Measurements from ENCODE around the gene CFAP61.

Gene CFAP61

DNA sequence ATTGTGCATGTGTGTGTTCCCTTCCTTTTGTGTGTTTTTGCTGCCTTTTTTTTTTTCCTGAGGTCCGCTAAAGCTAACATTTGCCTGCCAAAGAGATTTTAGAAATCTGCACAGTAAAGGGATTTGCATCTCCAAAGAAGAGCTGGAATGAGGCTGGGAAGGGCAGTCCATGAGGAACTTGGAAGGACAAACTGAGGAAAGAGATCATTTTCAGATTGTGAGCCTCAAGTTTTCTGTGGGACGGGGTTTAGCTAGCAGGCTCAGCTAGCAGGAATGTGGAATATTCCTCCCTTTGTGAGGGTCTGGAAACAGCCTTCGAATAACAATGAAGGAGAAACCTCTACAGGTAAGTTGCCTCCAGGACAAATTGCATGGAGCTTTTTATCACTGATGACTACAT, 319.3 kb downstream of the CFAP61 start:
- no peaks in the 10 kb centered on the region for H3K27me3 ChIP-seq (ENCODE audit: insufficient read depth, low read depth, severe bottlenecking)
- H3K9me3 ChIP-seq (ENCODE audit: severe bottlenecking) = no peaks in the 10 kb centered on the region
- TF ChIP-seq, protein P1, sequence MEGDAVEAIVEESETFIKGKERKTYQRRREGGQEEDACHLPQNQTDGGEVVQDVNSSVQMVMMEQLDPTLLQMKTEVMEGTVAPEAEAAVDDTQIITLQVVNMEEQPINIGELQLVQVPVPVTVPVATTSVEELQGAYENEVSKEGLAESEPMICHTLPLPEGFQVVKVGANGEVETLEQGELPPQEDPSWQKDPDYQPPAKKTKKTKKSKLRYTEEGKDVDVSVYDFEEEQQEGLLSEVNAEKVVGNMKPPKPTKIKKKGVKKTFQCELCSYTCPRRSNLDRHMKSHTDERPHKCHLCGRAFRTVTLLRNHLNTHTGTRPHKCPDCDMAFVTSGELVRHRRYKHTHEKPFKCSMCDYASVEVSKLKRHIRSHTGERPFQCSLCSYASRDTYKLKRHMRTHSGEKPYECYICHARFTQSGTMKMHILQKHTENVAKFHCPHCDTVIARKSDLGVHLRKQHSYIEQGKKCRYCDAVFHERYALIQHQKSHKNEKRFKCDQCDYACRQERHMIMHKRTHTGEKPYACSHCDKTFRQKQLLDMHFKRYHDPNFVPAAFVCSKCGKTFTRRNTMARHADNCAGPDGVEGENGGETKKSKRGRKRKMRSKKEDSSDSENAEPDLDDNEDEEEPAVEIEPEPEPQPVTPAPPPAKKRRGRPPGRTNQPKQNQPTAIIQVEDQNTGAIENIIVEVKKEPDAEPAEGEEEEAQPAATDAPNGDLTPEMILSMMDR (IDR thresholded peaks at IDR 0.05; ENCODE audit: low read depth, low read length) = no peak
- no peak overlapping the region for H3K27ac ChIP-seq
- peak overlapping the region; percentile 90 for H3K4me3 ChIP-seq (ENCODE audit: low read depth, low read length)
- H3K36me3 ChIP-seq = peaks cover 39% of the 10 kb centered on the region
- no peak for DNase-seq

DNA sequence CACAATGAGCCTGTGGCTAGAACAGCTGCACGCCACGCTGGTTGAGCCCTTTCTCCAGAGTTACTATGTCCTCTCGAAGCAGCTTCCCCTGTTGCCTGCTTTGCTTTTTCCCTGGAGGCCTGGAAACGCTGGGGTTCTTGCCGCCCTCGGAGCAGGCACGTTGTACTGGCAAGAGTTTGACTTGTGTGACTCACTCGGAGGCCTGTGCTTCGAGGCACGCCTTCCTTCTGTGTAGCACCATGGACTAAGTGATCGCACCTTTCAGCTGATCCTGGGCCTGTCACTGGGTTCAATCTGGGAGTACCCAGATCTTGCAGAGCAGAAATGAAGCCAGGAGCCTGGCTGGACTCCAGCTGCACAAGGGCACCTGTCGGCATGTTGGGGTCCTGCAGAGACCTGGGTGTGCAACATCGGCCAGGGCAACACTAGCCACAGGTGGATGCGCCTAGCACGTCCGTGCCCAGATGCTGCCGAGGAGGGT, 320.8 kb downstream of the CFAP61 start:
- H3K27ac ChIP-seq = no peak overlapping the region
- H3K36me3 ChIP-seq = peaks cover 35% of the 10 kb centered on the region
- no peaks in the 10 kb centered on the region for H3K27me3 ChIP-seq (ENCODE audit: insufficient read depth, low read depth, severe bottlenecking)
- TF ChIP-seq, protein P1 (IDR thresholded peaks at IDR 0.05; ENCODE audit: low read depth, low read length) = no peak
- DNase-seq = no peak
- H3K9me3 ChIP-seq (ENCODE audit: severe bottlenecking) = no peaks in the 10 kb centered on the region
- no peak overlapping the region for H3K4me3 ChIP-seq (ENCODE audit: low read depth, low read length)

DNA sequence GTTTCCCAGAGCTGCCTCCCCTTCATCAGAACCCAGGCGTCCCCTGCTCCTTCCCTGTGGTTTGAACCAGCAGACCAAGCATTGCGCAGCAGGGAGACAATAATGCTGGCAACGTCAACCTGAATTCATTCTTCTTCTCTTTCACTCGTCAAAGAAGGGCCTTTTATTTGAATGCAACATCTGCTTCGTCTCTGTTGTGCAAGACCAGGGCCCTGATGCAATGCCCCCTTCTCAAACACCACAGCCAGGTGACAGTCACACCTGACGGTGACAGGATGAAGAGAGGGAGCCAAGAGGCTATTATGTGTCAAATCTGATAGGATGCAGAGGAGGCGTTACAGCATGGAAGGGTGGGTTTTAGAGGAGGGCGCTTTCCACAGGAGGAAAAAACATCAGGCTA, 323.5 kb downstream of the CFAP61 start:
- H3K27me3 ChIP-seq (ENCODE audit: insufficient read depth, low read depth, severe bottlenecking) = no peaks in the 10 kb centered on the region
- TF ChIP-seq, protein P1 (IDR thresholded peaks at IDR 0.05; ENCODE audit: low read depth, low read length) = no peak

DNA sequence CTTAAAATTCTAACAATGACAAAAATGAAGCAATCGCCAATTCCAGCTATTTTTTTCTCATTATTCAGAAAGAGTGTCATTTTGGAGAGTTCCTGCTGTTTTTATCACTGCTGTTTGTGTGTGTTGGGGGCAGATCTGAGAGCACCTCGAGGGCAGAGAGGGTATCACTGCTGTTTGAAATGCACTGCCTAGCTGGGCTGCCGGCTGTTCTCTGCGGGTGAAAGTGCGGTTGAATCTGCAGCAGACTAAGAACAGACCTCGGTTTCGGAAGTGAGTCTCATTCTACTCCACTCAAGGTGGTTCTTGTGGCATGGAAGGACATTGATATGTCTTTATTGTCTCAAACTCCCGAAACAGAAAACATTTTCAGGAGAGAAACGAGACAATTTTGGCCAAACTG, 333.9 kb downstream of the CFAP61 start:
- peaks cover 2% of the 10 kb centered on the region for H3K9me3 ChIP-seq (ENCODE audit: severe bottlenecking)
- H3K27ac ChIP-seq = no peak overlapping the region
- DNase-seq = no peak
- TF ChIP-seq, protein P1 (IDR thresholded peaks at IDR 0.05; ENCODE audit: low read depth, low read length) = no peak
- no peaks in the 10 kb centered on the region for H3K27me3 ChIP-seq (ENCODE audit: insufficient read depth, low read depth, severe bottlenecking)
- H3K4me3 ChIP-seq (ENCODE audit: low read depth, low read length) = no peak overlapping the region
- no peaks in the 10 kb centered on the region for H3K36me3 ChIP-seq

More for the DNA sequence above, 323.5 kb downstream of the CFAP61 start:
- peaks cover 19% of the 10 kb centered on the region for H3K36me3 ChIP-seq
- H3K9me3 ChIP-seq (ENCODE audit: severe bottlenecking) = peaks cover 4% of the 10 kb centered on the region
- H3K27ac ChIP-seq = no peak overlapping the region
- H3K4me3 ChIP-seq (ENCODE audit: low read depth, low read length) = no peak overlapping the region
- no peak for DNase-seq

DNA sequence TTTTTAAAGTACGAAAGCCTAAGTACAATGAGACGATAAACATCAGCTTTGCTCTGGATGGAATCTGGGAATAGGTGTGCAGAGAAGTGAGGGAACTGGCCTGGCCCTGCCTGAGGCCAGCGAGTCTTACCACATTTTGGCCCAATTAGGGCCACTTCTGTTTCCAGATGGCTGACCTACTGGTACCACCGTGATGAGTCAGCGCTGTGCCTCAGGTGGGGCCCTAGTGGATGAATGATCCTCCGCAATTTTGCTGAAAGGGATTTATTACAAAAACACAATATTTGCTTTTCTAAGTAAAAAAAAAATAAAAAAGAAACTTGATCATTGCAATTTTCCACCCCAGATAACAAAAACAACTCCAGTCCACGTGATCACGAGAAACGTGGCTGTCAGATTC, 338.1 kb downstream of the CFAP61 start:
- Histone ChIP-seq H3K36me3 (no peaks in the 10 kb centered on the region), H3K27me3 (ENCODE audit: insufficient read depth, low read depth, severe bottlenecking) (no peaks in the 10 kb centered on the region), H3K27ac (no peak overlapping the region), H3K4me3 (ENCODE audit: low read depth, low read length) (no peak overlapping the region), H3K9me3 (ENCODE audit: severe bottlenecking) (no peaks in the 10 kb centered on the region)
- TF ChIP-seq, protein P1 (IDR thresholded peaks at IDR 0.05; ENCODE audit: low read depth, low read length) = no peak
- DNase-seq = no peak

DNA sequence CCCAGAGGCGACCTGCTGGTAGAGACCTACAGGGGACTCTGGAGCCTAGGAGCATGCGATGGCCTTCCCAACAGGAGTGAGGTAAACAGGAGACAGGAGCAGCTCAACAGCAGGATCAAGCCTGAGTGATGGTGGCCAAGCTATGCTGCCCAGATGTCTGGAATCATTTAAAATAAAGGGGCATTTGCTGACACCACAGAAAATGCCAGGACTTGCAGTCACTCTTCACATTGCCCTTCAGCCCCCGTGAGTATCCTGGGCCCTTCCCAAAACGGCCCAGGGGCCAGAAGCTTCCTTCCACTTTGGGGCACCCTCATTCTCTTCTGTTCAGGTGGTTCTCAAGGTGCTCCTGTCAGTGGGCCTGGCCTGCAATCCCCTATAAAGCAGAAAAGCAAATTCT, 338.8 kb downstream of the CFAP61 start:
- no peak for DNase-seq
- Histone ChIP-seq H3K9me3 (ENCODE audit: severe bottlenecking) (no peaks in the 10 kb centered on the region), H3K27me3 (ENCODE audit: insufficient read depth, low read depth, severe bottlenecking) (no peaks in the 10 kb centered on the region), H3K27ac (no peak overlapping the region), H3K4me3 (ENCODE audit: low read depth, low read length) (no peak overlapping the region), H3K36me3 (no peaks in the 10 kb centered on the region)
- TF ChIP-seq, protein P1 (IDR thresholded peaks at IDR 0.05; ENCODE audit: low read depth, low read length) = no peak
